ENCODE results near the gene EGFL7.
A peak's percentile ranks its signal among the peaks of the same experiment; 100 is the strongest.

Gene EGFL7

GRCh38 chr9:136662656-136663581 is at the start of gene EGFL7:
TSS of gene EGFL7 (plus strand) at chr9:136662916. CDS start at chr9:136668283, 5,367 bp downstream.
- no peak for DNase-seq (ENCODE audit: low read depth)

GRCh38 chr9:136613824-136614371 is 48.8 kb upstream of the EGFL7 start:
- DNase-seq (ENCODE audit: low read depth), result no peak

GRCh38 chr9:136614372-136614922 is 48.3 kb upstream of the EGFL7 start:
- peak; percentile 20 for DNase-seq (ENCODE audit: low read depth)

GRCh38 chr9:136614967-136615623 is 47.6 kb upstream of the EGFL7 start:
- DNase-seq (ENCODE audit: low read depth), result no peak

- DNase-seq (ENCODE audit: low read depth), result no peak
These were observed 46.9 kb upstream of the EGFL7 start for GRCh38 chr9:136615631-136616306.

GRCh38 chr9:136616307-136616635 is 46.4 kb upstream of the EGFL7 start:
- DNase-seq (ENCODE audit: low read depth), result no peak

GRCh38 chr9:136616948-136617695 is 45.6 kb upstream of the EGFL7 start:
- DNase-seq (ENCODE audit: low read depth), result no peak

- DNase-seq (ENCODE audit: low read depth), result no peak
These were observed 44.8 kb upstream of the EGFL7 start for GRCh38 chr9:136617746-136618579.

GRCh38 chr9:136618580-136619547 is 43.9 kb upstream of the EGFL7 start:
- DNase-seq (ENCODE audit: low read depth), result no peak

- no peak for DNase-seq (ENCODE audit: low read depth)
These were observed 42.8 kb upstream of the EGFL7 start for GRCh38 chr9:136619742-136620440.

GRCh38 chr9:136620441-136621018 is 42.2 kb upstream of the EGFL7 start:
- DNase-seq (ENCODE audit: low read depth), result no peak

- DNase-seq (ENCODE audit: low read depth), result no peak
These were observed 41.5 kb upstream of the EGFL7 start for GRCh38 chr9:136621019-136621733.

- no peak for DNase-seq (ENCODE audit: low read depth)
These were observed 41.0 kb upstream of the EGFL7 start for GRCh38 chr9:136621734-136622093.

- no peak for DNase-seq (ENCODE audit: low read depth)
These were observed 40.2 kb upstream of the EGFL7 start for GRCh38 chr9:136622538-136622948.

GRCh38 chr9:136623016-136623841 is 39.5 kb upstream of the EGFL7 start:
- DNase-seq (ENCODE audit: low read depth), result no peak

- DNase-seq (ENCODE audit: low read depth), result no peak
These were observed 38.9 kb upstream of the EGFL7 start for GRCh38 chr9:136623842-136624183.
